Measurements from ENCODE around the gene ZRANB1. TPM values are rescaled to one million over a fixed set of nuclear protein-coding genes. Genes with fewer than 3 reads are reported as not detected.

The ZRANB1 gene
- polyA plus RNA-seq, 1 of the 3 experiments (the other 2 are of a cell fraction) = 6.2 TPM

GRCh38 chr10:125035136-125035535 lies 93.2 kb downstream of the ZRANB1 start:
- Histone ChIP-seq H3K4me1 (ENCODE audit: control insufficient read depth in 1 of 2, insufficient read depth in 2 of 2, low read depth in 1 of 2, low read length in 1 of 2) (peaks cover 48 to 80% of the 10 kb centered on the region in 2 experiments), H3K4me3 (ENCODE audit: low read depth in 2 of 2, low read length in 1 of 2) (no peak overlapping the region), H3K27me3 (ENCODE audit: insufficient read depth) (no peaks in the 10 kb centered on the region), H3K9me3 (no peaks in the 10 kb centered on the region), H3F3A (replicated peaks; ENCODE audit: insufficient read depth) (peaks cover 20% of the 10 kb centered on the region), H3K27ac (ENCODE audit: low read depth in 2 of 2, low read length in 1 of 2) (peak overlapping the region; percentile 87 to 88), H3K4me2 (peak overlapping the region; percentile 54), H3K9ac (peak overlapping the region; percentile 48), H3K79me2 (ENCODE audit: insufficient read depth) (peaks cover 91% of the 10 kb centered on the region), H2AFZ (ENCODE audit: low read depth) (no peak overlapping the region), H3K36me3 (replicated peaks in 1 of 2; ENCODE audit: control insufficient read depth in 1 of 2, insufficient read depth in 2 of 2, low read length in 1 of 2) (peaks cover 0 to 16% of the 10 kb centered on the region in 2 experiments), H4K20me1 (ENCODE audit: insufficient read depth) (peaks cover 57% of the 10 kb centered on the region), H3K9me2 (no peaks in the 10 kb centered on the region)
- no peak for DNase-seq
- 74% methylated on average over 11 of the region's 11 CpGs for WGBS (ENCODE audit: low lambda C conversion rate)
- POLR2A ChIA-PET = interaction anchor here (1.0 to 1.4 kb wide), 2 partner anchors 9 to 20 kb away, joined by 3 to 4 read pairs; no protein-coding TSS in a partner anchor
- TF ChIP-seq FOSL2 (IDR thresholded peaks at IDR 0.05; ENCODE audit: borderline replicate concordance, low read depth) (peak; percentile 29; the same call in 1 of the 2 replicates), RXRA (IDR thresholded peaks at IDR 0.05; ENCODE audit: borderline replicate concordance, low read depth) (no peak), NRF1 (IDR thresholded peaks at IDR 0.05; ENCODE audit: low read depth, low read length) (no peak), JUND (IDR thresholded peaks at IDR 0.05) (peak; percentile 18; the same call in 1 of the 2 replicates), MXI1 (IDR thresholded peaks at IDR 0.05; ENCODE audit: low read depth, low read length) (0 out of 2 replicates have a peak, but pooled peaks have one; percentile 15)
- CTCF ChIA-PET = interaction anchor here (0.9 to 7.9 kb wide), 8 partner anchors 9 to 506 kb away, joined by 3 to 70 read pairs (median 9); no protein-coding TSS in a partner anchor

DNA sequence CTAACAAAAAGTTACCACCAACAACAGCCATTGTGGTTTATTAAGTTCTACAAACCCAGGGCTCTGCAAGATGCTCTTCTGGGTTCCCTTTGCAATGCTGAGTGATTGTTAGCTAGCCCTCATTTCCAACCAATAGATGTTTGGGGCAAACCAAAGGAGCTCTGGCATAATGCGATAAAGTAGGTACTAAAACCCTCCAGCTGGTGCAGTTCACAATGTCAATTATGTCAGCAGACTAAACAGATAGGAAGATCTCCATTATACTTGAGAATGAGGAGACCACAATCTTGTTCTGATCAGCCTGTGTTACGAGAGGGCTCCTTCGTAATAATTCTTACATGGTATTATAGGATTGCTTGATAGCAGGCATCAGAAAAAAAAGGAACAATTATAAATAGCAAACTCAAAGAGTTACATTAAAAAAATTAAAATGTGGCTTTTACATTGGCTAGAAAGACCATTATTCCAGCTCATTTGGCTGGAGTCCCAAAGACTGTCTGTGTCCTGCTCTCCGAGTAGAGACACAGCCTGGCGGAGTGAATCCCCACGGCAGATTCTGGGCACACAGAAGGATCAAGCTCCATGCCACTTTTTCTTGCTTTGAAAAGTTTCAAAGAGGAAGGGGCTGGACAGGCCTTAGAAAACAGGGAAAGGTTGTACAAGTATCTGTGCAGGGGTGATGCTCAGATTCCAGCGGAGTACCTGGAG lies 93.8 kb downstream of the ZRANB1 start:
- peaks cover 48 to 74% of the 10 kb centered on the region in 2 experiments for H3K4me1 ChIP-seq (ENCODE audit: control insufficient read depth in 1 of 2, insufficient read depth in 2 of 2, low read depth in 1 of 2, low read length in 1 of 2)
- H2AFZ ChIP-seq (ENCODE audit: low read depth) = no peak overlapping the region
- H3K27ac ChIP-seq (ENCODE audit: low read depth in 2 of 2, low read length in 1 of 2) = peak overlapping the region; percentile 87 to 88
- no peak overlapping the region for H3K4me3 ChIP-seq (ENCODE audit: low read depth in 2 of 2, low read length in 1 of 2)
- peak overlapping the region; percentile 30 for H3K9ac ChIP-seq
- no peaks in the 10 kb centered on the region for H3K27me3 ChIP-seq (ENCODE audit: insufficient read depth)
- peak overlapping the region; percentile 54 for H3K4me2 ChIP-seq
- peaks cover 57% of the 10 kb centered on the region for H4K20me1 ChIP-seq (ENCODE audit: insufficient read depth)
- TF ChIP-seq RXRA (IDR thresholded peaks at IDR 0.05; ENCODE audit: borderline replicate concordance, low read depth) (no peak), EP300 (IDR thresholded peaks at IDR 0.05; ENCODE audit: borderline replicate concordance in 1 of 2, low read depth in 1 of 2, low read length in 1 of 2) (peak in 1 of 2 experiments; percentile 45; a peak in 2 of 4 replicates), GATA2 (CRISPR knock-in tag; IDR thresholded peaks at IDR 0.05) (peak; percentile 64), MXI1 (IDR thresholded peaks at IDR 0.05; ENCODE audit: low read depth, low read length) (0 out of 2 replicates have a peak, but pooled peaks have one; percentile 24)
- no peaks in the 10 kb centered on the region for H3K9me2 ChIP-seq
- ChIA-PET CTCF (interaction anchor here (0.6 to 7.9 kb wide), 11 partner anchors 8 to 506 kb away, joined by 3 to 70 read pairs (median 5); no protein-coding TSS in a partner anchor), POLR2A (interaction anchor here (0.8 to 1.4 kb wide), 4 partner anchors 10 to 28 kb away, joined by 3 to 4 read pairs (median 4); no protein-coding TSS in a partner anchor)
- peaks cover 0 to 16% of the 10 kb centered on the region in 2 experiments for H3K36me3 ChIP-seq (replicated peaks in 1 of 2; ENCODE audit: control insufficient read depth in 1 of 2, insufficient read depth in 2 of 2, low read length in 1 of 2)
- peaks cover 91% of the 10 kb centered on the region for H3K79me2 ChIP-seq (ENCODE audit: insufficient read depth)
- no peaks in the 10 kb centered on the region for H3K9me3 ChIP-seq
- peaks cover 20% of the 10 kb centered on the region for H3F3A ChIP-seq (replicated peaks; ENCODE audit: insufficient read depth)
- peak; percentile 69 for DNase-seq
- WGBS (ENCODE audit: low lambda C conversion rate) = 72% methylated on average over 7 of the region's 7 CpGs

Measured in SK-N-SH (cell line).